Stimulated activated CD4-positive, alpha-beta T cell treated with anti-CD3 and anti-CD28 coated beads, Interleukin-2, amount 100 ng/mL, for 4 hours (primary cell): Measurements from ENCODE around the gene PGAM1.
"Not testable (repeated sequence)": the region's sequence is repeated elsewhere in the genome, so short reads cannot be mapped to it uniquely, and the experiment has no call there.

ENCODE experiments used
- DNase-seq: peaks from one replicate; pipeline ENCODE4 v3.0.0-alpha.2; 2020; ENCODE audit warnings: low read depth

PGAM1 gene

DNA sequence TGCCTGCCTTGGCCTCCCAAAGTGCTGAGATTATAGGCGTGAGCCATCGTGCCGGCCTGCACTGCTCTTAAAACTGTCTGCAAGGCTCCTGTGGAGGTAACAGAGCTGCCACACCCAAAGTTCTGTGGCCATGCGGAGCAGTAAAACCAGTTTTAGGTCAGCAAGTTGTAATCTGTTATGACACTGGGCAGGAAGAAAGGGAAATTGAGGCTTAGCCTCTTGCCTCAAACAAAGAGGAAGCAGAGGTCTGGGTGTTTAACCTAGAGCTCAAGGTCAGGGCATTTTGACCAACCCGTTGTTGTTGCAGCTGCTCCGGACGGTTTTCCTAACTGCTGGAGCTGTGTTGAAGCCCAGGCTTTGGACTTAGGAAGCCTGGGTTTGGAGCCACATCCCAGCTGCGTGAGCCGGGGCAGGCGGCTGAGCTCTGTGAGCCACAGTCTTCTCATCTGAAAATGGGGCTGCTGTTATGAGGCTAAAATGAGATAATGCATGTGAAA lies 17.4 kb upstream of the PGAM1 start:
- DNase-seq, result no peak

DNA sequence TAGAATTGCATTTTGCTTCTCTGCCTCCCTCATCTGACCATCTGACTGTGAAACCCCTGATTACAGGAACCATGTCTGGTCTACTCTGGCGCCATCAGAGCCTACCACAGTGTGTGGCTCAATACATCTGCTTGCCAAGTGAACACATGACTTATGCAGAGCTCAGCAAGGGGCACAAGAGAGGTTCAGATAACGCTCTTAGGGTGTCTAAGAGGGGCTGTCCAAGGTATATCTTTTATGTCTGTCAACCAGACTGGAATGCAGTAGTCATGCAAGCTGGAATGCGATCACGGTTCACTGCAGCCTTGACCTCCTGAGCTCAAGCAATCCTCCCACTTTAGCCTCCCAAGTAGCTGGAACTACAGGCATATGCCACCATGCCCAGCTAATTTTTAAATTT lies 14.6 kb upstream of the PGAM1 start:
- no peak for DNase-seq

GRCh38 chr10:97412891-97413304 lies 13.1 kb upstream of the PGAM1 start:
- no peak for DNase-seq

DNA sequence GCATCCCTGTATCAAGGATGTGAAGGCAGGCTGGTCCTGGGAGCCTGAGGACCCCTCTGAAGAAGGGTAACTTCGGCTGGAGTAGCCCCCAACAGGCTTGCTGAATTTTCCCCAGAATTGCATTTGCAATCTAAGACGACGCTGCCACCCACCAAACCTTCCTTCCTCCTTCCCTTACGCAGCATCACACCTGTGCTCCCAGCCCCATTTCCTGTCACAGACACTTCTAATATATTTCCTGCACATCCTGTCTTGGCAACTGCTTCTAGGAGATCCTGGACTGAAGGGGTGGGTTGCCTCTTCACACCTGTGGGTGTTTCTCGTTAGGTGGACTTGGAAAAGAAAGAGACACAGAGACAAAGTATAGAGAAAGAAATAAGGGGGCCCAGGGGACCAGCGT lies 9.4 kb upstream of the PGAM1 start:
- DNase-seq, result no peak

GRCh38 chr10:97423757-97424098 lies 2.3 kb upstream of the PGAM1 start:
- not testable (repeated sequence) for DNase-seq

GRCh38 chr10:97426776-97427570 lies 982 bp downstream of the PGAM1 start:
- DNase-seq, result no peak

DNA sequence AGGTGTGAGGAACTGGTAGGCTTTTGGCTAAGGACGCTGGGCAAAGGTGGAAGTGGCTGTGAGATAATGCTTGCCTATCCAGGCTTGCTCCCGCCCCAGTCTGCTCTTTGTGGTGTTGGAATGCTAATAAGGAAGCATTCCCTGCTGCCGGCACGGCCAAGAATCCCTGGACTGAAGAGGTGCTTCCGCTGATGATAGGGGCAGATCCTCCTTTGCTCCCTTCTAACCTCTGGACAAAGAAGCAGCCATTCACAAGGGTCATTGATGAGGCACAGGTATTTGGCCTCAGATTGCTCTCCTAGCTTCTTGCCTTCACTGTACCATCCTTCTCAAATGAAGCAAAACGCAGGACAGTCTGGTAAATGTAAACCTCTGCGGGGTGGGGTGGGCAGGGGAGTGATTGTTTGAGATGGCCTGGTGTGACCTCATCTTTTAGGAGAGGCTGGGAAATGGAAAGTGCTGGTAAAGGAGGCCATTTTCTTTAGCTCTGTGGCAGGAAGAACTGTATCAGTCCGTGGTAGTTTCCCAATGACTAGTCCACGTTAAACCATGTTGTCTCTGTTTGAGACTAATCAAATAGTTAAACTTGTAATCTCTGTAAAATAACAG lies 1.7 kb downstream of the PGAM1 start:
- DNase-seq, result no peak

GRCh38 chr10:97428572-97428981 lies 2.6 kb downstream of the PGAM1 start:
- no peak for DNase-seq

DNA sequence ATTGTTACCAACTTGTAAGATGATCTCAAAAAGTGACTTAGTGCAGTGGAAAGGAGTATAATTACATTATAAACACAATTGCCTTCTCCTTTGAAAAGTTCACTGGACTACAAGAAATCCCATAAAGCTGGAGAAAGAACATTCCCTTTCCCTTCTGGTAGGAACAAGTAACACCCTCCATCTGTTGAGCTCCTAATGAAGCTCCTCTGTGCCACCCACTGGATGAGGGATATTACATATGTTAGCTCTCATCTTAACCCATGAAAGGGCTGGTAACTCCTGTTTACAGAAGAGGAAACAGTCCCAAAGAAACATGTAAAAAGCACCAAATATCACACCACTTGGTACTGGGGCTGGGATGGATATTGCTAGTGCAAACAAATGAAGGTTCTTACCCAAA lies 8.1 kb downstream of the PGAM1 start:
- DNase-seq, result no peak

DNA sequence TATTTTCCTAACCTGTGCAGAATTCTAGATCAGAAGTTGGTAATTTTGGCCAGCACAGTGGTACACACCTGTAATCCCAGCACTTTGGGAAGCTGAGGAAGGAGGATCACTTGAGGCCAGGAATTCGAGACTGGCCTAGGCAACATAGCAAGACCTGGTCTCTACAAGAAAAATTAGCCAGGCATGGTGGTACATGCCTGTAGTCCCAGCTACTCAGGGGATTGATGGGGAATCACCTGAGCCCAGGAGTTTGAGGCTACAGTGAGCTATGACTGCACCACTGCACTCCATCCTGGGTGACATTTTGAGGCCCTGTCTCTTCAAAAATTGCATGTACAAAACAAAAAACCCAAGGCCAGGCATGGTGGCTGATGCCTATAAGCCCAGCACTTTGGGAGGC lies 8.6 kb downstream of the PGAM1 start:
- DNase-seq, result no peak

GRCh38 chr10:97435211-97435610 lies 9.2 kb downstream of the PGAM1 start:
- no peak for DNase-seq

DNA sequence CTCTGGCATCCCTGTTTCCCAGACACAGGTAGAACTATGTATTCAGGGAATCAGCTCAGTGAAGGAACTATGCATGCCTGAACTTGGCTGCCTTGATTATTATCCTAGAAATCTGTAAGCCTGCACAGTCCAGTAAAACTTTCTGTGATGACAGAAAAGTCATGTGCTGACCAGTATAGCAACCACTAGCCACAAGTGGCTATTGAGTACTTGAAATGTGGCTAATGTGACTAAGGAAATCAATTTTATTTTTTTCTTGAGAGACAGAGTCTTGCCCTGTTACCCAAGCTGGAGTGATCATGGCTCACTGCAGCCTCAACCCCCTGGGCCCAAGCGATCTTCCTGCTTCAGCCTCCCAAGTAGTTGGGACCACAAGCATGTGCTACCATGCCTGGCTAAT lies 16.3 kb downstream of the PGAM1 start:
- DNase-seq, result no peak

GRCh38 chr10:97444212-97444611 lies 18.2 kb downstream of the PGAM1 start:
- no peak for DNase-seq

DNA sequence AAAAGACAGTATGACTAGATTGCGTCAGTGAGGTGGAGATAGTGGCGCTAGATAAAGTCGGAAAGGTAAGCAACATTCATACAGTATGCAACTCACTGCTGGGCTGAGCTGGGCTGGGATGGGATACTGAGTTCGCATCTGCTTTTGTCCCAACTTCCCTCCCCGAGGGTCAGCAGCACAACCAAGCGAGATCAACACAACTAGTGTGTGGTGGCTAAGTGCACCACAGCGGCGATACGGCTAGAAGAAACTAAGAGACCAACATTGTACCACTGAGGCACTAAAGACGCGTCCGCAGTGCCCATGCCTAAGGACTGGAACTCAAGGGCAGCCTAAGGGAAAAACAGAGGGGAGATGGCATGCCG lies 19.3 kb downstream of the PGAM1 start:
- no peak for DNase-seq

DNA sequence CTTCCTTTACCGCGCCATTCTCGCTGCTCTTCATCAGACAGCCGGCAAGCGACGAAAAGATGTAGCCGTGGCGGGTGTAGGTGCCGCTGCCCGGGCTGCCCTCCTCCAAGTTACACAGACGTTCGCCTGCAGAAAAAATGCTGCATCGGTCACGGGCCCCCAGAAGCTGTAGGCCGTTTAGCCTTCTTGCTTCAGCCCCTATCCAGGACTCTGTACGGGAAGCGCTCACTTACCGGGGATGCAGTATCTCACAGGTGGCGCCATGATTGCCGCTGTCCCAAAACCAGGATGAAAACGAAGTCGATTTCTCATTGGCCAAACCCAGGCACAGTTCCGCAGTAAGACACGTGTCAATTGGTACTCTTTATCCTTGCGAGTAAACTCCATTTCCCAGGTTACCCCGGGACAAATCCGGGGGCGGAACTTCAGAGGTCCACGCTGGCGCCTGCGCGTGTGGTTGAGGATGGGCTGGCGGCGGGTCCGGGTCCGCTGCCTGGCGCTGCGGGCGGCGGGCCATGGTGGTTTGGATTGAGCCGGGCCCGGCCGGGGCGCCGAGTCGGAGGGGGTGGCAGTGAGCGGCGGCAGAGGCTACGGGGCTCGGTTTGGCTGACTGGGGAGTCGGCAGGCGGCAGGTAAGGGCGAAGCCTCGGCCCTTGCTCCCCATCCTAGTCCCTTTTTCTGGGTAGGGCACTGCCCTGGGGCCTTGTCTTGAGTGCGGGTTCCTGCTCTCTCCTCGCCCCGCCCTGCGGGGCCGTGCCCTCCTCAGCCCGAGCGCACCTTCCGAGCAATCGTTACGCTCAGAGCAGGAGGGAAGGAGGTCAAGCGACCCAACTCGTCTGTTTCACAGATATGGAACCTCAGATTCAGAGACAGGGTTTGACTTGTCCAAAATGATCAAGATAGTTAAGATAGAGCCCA lies 20.0 kb downstream of the PGAM1 start, which contains the start of the genes EXOSC1 and ZDHHC16:
TSS of gene EXOSC1 (minus strand) at position 285 of the 918 bp plus-strand sequence. CDS start at position 264, 21 bp downstream.
TSS of gene ZDHHC16 (plus strand) at position 454 of the 918 bp plus-strand sequence. CDS start 5,501 bp downstream, outside the sequence.
- DNase-seq, result peak; percentile 90

DNA sequence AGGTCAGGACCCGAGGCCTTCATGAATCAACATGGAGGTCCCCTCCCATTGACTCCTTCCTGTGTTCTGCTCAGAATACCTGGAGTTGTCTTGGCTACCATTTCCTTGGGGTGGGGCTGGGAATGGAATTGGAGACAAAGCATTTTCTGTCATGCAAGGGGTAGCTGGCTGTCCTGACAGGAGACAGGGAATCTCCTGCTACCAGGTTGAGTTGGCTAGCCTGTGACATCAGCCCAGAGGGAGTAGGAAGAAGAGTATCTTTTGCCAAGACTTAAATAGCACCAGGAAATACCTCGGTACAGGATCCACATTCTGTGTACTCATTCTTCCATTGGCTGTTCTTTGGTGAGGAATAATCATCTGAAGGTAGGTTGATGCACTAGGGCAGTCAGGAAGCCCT lies 24.8 kb downstream of the PGAM1 start:
- DNase-seq, result no peak

GRCh38 chr10:97451605-97452004 lies 25.6 kb downstream of the PGAM1 start:
- no peak for DNase-seq

DNA sequence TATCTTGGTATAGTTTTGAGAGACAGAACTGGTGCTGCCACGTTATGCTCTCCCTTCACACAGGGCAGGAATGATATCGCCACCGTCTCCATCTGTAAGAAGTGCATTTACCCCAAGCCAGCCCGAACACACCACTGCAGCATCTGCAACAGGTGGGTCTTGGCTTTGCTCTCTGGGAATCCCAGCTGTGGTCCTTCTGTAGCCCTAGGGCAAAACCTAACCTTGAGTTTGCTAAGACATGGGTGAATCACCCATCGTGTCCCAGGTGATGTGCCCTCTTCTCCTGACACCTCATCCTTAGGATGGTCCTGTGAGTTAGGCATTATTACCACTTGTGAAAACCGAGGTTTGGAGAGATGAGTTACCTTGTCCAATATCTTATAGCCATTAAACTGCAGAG lies 26.4 kb downstream of the PGAM1 start:
- no peak for DNase-seq

DNA sequence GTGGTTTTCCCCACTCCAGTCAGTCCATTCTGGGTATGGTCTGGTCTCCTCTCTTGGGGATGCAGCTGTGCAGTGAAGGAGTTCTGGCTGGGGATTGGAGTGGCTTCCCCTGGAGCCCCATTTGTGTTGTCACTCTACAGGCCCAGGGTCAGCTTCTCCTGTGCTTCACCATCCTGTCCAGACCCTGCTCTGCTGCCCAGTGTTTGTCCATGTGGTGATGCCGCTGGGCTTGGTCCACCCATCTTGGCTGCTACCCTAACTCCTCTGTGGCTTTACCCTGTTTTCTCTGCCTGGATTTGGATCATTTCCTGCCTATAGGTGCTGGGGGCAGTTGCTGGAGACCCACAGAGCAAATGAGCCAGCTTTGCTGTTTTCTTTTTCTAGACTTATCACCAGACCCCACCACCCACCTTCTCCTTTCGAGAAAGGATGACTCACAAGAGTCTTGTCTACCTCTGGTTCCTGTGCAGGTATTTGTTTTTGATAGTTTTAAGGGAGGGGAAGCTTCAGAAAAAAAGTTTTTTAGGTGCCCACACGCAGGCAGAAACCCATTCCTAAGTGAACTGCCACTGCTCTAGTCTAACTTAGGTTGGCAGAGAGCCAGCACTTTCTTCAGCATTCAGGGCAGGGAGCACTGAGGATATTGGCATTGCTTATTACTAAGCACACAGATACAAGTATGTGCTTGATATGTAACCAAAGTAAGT lies 28.5 kb downstream of the PGAM1 start:
- peak; percentile 55 for DNase-seq

DNA sequence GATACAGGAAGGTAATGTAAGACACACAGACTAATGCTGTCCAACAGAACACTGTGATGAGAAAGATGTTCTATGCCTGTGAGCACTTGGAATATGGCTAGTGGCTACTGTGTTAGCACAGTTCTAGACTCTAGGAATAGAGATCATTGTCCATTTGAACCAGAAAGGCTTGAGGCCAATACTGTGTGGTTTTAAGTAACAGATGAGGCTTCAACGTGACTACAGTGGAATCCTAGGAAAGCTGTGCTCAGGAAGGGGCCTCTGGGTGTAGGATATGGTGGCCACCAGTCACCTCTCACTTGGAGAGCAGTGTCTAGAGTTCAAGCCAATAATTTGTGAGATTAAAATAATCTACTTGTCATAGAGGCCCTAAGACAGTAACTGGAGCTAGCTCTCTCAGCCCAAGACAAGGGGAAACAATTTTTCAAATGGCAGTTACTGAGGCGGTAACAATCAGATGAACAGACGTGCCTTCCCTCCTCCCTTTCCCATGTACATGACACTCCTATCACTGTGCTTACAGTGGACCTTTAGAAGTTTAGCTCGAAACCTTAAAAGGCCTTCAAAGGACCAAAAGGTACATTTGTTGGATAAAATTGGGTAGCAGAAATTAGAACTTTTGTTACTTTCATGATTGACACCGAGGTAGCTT lies 30.2 kb downstream of the PGAM1 start:
- no peak for DNase-seq

- DNase-seq, result no peak
These were observed 30.7 kb downstream of the PGAM1 start for GRCh38 chr10:97456686-97457065.
